Stimulated activated naive CD4-positive, alpha-beta T cell (primary cell): ENCODE measurements around the gene C1QTNF9B.

Source experiments
- DNase-seq, 6 experiments: peaks; one replicate each; lab custom pipeline; 2025; lab: John Stamatoyannopoulos, UW

C1QTNF9B gene

DNA sequence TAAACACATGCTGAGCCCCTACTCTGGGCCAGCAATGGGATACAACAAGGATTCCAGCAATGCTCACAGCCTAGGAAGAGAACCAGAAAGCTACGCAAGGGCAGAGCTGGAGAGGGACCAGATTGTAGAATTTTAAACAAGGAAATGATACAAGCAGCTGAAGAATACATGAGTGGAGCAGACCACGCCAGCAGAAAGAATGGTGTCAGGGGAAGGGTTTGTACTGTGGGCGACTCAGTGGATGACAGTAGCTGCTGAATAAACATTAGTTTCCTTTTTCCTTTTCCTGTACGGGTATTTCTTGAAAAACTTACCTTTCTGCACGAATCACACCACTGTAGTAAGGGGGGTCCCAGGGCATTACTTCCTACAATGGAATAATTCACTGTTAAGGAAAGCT, 38.8 kb downstream of the C1QTNF9B start:
- DNase-seq: no peak

- no peak for DNase-seq
These were observed 41.1 kb downstream of the C1QTNF9B start for GRCh38 chr13:23856008-23856750.

DNA sequence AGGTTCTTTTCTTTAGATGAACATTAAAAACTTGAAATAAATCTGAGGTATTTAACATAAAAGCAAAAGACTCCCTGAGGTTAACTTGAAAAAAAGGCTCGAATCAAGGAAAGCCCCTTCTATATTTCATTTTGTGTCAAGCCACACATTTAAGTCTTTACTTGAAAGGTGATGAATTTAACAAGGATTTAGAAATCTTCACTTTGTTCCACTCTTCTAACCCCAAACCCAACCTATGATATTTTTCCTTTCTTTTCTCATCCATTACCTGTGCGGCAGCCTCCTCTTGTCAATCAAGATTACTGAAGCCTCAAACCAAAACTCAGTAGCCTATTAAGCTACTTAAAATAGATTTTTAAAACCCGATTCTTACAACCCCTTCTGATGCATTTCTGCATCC, 41.9 kb downstream of the C1QTNF9B start:
- no peak for DNase-seq

DNA sequence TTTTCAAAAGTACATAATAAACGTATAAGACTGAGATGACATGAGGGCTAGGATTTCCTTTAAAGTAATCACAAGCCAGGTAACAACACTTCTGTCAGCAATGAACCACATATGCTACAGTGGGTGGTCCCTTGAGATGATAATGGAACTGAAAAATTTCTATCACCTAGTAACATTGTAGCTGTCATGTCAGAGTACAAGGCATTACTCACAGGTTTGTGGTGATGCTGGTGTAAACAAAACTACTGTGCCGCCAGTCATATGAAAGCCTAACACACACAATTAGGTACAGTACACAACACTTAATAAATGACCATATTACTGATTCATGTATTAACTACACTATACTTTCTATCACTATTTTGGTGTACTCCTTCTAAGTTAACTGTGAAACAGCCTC, 45.0 kb downstream of the C1QTNF9B start:
- no peak for DNase-seq

- no peak for DNase-seq
These were observed 46.2 kb downstream of the C1QTNF9B start for GRCh38 chr13:23851106-23851505.

DNA sequence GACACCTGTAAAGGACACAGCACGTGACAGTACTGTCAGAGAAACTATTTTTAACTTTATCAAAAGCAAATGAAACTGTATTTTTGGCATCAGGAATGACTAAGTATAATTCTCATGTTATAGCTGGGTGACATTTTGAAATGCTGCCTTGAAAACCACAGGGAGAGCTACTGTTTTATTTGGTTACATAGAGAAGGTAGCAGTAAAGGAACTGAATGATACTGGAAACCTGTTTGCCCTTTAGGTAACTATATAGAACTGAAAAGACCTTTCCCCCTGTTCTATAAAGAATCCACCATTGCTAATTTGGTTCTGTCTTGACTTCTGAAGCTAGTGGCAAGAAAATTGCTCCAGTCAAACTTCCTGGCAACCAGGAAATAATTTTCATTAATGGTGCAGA, 47.2 kb downstream of the C1QTNF9B start:
- no peak for DNase-seq

GRCh38 chr13:23849670-23850069, 47.6 kb downstream of the C1QTNF9B start:
- DNase-seq: no peak

GRCh38 chr13:23848646-23849141, 48.6 kb downstream of the C1QTNF9B start:
- DNase-seq: no peak

DNA sequence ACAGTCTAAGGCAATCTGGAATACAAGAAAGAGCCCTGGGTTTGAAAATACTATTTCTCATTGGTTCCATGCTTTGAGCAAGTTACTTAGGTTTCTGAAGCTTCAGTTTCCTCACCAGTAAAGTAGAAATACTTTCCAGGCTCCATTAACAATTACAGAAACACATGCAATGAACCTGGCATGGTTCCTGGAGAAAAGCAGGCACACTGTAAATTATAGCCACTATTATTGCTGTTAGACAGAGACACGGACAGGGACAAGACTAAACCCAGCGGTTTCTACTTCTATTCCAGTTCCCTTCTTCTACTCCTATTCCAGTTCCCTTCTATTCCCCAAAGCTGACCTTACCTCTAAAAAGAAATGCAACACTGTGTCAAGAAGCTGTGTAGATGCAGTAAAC, 49.3 kb downstream of the C1QTNF9B start:
- no peak for DNase-seq

DNA sequence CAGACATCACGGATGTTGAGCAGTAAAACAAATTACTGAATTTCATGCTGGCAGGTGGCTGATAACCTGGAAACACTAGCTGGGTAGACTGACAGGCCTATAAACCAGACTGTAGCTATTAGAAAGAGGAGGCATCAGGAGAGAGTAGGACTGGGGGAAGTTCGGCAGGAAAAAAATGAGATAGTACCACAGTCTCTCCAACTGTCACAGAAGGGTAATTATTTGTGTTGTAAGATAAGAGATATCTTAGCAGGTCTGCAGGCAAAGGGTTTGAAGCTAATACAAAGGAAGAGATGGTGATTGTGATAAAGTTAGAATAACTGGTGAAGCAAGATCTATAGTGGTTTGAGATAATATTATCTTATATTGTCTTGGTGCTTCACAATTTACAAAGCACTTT, 49.8 kb downstream of the C1QTNF9B start:
- DNase-seq: no peak

GRCh38 chr13:23845105-23845725, 52.1 kb downstream of the C1QTNF9B start:
- no peak for DNase-seq

DNA sequence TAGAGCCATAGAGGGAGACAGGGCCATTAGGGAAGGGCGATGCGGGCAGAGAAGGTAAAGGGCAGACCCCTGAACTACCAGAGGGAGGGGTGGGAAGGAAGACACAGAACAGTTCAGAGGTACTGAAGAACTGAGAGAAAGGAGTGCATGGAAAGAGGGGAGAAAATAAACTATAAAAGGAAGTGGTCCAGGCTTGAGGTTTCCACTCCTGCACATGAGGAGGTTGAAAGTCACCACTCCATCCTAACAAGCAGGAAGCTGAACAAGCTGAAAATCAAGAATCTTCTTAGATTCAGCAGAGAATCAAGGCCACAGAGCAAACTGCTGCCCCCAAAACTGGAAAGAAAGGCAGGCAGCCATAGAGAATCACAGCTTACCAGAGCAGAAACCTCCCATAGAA, 53.2 kb downstream of the C1QTNF9B start:
- no peak for DNase-seq

DNA sequence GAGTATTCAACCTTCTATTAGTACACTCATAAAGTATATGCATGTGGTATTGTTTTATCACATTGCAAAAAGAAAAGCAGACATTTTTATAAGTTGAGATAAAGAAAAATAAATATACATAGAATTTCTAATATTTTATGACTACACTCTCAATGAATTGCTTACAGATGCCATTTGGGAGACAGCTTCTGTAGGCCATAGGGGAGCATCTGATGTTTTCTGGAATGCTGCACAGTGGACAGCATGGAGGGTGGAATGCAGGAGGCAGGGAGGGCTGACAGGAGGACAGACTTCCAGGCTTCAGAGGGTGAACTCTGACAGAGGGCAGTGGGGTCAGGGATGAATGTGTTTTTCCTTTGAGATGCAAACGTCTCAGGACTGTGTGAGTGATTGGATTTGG, 53.9 kb downstream of the C1QTNF9B start:
- DNase-seq: no peak

- no peak for DNase-seq
These were observed 54.9 kb downstream of the C1QTNF9B start for GRCh38 chr13:23842406-23842805.
